K562 (cell line): ENCODE data around the gene PAF1.

Source experiments
- PHF20 ChIP-seq: fragments of 450-650 bp; IDR thresholded peaks from 2 replicates; pipeline ENCODE4 v1.6.1; 2018; ENCODE audit not compliant: partially characterized antibody
- SMARCE1 ChIP-seq: fragments of 450-650 bp; IDR thresholded peaks from 2 replicates; pipeline ENCODE4 v1.7.1; 2016; ENCODE audit warnings: mild to moderate bottlenecking
- TRIM24 ChIP-seq, 2 experiments: fragments of 450-650 bp; IDR thresholded peaks; 2 replicates each; pipeline ENCODE4 v1.6.1; 2016

- TF ChIP-seq PHF20 (no peak), SMARCE1 (no peak), TRIM24 (IDR thresholded peaks at IDR 0.05) (no peak)
Measured at GRCh38 chr19:39399668-39400050, 8.8 kb upstream of the PAF1 start.
